ENCODE measurements around the gene OSBPL9.

- no peak for TF ChIP-seq CTCF (conservative IDR thresholded peaks at IDR 0.05; ENCODE audit: low read depth in 2 of 2)
- TF ChIP-seq CREB1 (CRISPR knock-in tag; IDR thresholded peaks at IDR 0.05; ENCODE audit: low read depth), result no peak
- no peak for TF ChIP-seq REST (IDR thresholded peaks at IDR 0.05; ENCODE audit: unreplicated experiment)
- TF ChIP-seq EZH2 (IDR thresholded peaks at IDR 0.05; ENCODE audit: low read depth, unreplicated experiment), result no peak
These were observed 128.3 kb downstream of the OSBPL9 start for GRCh38 chr1:51745304-51745570.
